HCT116 (cell line): ENCODE data around the gene MEGF10. TPM values are rescaled to one million over a fixed set of nuclear protein-coding genes. Genes with fewer than 3 reads are reported as not detected.

ENCODE experiments used
- total RNA-seq: library from RNA; stranded (reverse); gene quantifications from one replicate; pipeline ENCODE4 v1.2.1, GENCODE V29; 2021; ENCODE audit not compliant: unreplicated experiment

Gene MEGF10
- total RNA-seq, 1 experiment from 2014 or later: 0.02 TPM

Other genes with a start within 250 kb of the MEGF10 start
- gene C5orf63, start 217.3 kb upstream of the MEGF10 start, total RNA-seq: 4.4 TPM
- 53.2 TPM for gene PRRC1, start 226.8 kb downstream of the MEGF10 start, total RNA-seq